HK-2 (cell line): ENCODE measurements around the gene ERCC3.
"Not testable (repeated sequence)": the region's sequence is repeated elsewhere in the genome, so short reads cannot be mapped to it uniquely, and the experiment has no call there.

Experiments
- DNase-seq: peaks from one replicate; pipeline ENCODE4 v3.0.0-alpha.2; 2018; ENCODE audit not compliant: unreplicated experiment

The ERCC3 gene

DNA sequence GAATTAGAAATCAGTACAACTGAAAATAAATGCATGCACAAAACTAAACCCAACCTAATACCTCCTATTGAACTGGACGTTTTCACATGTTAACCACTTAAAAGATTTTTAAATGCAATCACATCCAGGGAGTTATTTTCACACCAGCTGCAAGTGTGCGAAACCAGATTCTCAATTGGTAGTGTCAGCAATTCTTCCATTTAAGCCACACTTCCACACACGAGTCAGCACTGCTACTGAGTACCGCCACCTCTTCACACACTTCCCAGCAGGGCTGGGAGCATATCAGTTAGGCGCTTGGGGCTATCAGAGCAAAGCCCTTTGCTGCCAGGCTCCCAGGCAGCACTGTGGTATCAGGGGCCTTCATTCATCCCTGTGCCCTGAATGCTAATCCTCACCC, 14.2 kb downstream of the ERCC3 start:
- no peak for DNase-seq

DNA sequence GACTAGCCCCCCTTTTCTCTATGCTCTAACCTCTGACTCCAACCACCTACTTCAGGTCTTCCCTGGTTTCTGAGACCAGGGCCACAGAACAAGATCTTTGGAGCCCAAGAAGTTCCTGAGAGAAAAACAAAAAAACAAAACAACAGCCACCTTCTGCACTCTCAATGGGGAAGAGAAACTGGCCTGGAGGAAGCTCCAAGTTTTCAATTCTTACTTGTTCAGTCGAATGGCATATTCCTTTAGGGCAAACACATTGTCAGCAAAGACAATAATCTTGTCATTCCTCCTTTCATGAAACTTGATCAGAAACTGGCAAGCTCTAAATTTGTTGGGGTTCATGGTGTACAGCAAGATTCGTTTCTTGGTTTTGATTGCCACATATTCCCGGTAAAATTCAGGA, 15.0 kb downstream of the ERCC3 start:
- no peak for DNase-seq

DNA sequence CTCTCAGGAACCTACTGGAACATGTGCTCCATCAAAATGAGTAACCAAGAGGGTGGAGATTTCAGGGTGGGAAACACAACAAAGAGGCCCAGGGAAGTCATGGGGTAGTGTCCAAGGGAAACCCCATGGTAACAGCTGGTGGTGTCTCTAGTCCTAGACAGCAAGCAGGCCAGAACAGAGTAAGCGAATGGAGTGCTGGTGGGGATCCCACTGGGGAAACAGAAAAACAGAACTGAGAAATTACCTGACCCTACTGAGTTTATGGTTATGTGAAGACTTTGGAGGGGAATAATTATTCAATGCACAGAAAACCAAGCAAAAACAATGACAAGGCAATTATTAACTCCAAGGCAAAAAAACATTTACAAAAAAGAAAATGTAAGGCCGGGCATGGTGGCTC, 16.9 kb downstream of the ERCC3 start:
- no peak for DNase-seq

DNA sequence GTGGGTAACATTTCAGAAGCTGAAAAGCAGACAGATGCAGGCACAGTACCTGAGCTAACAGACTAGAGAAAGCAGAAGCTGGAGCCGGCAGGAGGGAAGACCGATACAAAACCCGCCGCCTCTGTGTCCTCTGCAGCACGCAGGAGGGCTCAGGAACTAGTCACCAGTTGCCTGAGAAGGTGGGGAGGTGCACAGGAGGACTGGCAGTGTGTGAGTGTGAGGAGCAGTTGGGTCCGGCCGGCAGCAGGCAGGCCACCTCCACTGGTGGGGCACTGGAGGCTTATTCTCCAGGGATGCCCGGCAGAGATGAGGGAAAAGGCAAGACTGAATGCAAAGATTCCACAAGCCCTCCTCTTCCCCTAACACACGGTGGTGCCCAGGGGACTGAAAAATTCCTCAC, 18.2 kb downstream of the ERCC3 start:
- no peak for DNase-seq

DNA sequence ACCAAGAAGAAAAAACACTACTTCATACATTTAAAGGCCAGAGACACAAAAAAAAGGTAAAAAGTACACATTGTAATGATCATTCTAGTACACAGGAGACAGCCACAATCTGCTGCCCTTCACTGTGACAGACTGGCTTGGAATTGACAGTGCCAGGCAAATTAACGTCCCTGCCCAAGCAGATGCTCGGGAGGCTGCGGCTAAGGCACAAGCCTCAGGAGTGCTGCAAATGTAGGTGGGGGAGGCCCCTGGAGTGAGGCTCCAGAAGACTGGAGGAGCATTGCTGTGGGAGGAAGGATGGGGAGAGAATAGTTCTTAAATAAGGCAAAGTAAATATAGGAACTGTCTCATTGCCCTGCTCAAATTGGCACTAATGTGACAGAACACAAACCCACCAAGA, 18.6 kb downstream of the ERCC3 start:
- DNase-seq: no peak

DNA sequence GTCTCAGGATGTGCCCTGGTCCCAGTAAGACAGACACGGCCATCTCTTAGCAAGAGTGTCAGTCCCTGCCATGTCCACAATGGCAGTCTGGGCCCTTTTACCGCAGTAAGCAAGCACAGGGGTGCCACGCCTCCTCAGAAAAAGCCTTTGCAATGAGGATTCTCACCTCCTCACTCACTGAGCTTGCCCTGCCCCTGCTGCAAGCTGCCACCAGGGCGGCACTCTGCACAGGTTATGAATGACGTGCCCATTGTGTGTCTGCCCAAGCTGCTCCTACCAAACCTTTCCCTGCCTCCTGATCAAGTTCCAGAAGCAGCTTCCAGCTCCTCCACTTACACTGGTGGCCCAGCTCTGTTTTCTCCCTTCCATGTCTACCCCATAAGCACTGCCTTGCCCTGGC, 23.3 kb downstream of the ERCC3 start:
- no peak for DNase-seq

DNA sequence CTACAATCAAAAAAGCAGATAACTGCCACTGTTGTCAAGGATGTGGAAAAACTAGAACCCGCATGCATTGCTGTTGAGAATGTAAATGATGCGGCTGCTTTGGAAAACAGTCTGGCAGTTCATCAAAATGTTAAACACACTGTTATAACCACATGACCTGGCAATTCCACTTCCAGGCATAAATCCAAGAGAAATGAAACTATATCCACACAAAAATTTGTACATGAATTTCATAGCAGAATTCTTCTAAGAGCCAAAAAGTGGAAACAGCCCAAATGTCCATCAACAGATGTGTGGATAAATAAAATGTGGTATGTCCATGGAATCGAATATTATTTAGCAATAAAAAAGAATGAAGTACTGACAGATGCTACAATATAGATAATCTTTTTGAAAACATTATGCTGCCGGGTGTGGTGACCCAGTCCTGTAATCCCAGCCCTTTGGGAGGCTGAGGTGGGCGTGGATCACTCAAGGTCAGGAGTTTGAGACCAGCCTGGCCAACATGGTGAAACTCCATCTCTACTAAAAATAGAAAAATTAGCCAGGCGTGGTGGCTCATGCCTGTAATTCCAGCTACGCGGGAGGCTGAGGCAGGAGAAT, 32.0 kb downstream of the ERCC3 start:
- DNase-seq: no peak

DNA sequence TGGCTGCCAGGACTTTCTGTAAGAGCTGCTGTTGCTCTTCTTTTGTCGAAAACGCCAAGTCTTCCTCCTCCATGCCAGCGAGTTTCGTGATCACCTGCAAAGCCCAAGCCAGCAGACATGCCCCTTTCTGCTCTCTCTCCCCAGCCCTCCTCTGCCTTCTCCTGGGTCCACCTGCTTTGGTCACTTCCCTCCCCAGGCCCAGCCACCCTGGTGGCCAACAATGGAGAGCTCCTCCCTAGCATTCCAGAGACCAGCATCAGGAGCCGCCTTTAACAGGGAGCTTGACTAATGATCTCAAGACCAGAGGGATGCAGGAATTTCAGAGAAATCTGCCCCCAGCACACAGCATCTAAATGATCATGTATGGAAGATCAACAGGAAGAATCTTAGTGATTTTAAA, 34.6 kb downstream of the ERCC3 start:
- no peak for DNase-seq

DNA sequence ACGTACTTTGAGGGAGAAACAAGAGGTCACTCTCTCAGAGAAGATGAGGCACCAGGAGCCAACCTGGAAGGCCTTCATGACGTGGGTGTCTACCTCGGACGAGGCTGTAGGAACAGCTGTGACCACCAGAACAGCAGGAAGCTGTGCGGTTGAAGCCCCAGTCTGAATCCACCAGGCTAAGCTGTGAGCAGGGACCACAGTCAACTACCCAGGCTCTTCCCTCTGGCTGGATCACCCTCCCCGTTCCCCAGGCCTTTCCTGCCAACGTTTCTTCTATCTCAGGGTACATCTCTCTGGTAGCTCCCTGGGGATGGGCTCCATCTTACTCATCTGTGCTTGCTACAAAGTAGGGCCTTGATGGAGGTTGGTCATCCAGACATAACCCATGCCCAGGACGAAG, 37.1 kb downstream of the ERCC3 start:
- no peak for DNase-seq

DNA sequence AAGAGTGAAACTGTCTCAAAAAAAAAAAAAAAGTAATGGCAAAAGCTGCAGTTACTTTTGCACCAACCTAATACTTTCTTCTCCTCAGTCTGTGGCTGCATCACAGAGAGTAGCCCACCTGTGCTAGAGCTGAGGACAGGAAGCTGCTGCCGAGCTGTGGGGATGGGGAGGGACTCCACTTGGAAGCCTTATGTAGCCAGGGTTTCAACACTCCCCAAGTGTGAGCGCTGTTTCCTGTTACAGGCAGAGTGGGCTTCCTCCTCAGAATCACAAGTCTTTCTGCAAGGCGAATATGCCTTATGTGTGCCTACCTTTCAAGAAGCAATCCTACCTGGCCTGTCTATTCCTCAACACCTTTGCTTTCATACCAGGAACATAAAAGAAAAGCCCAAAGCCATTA, 37.6 kb downstream of the ERCC3 start:
- DNase-seq: no peak

DNA sequence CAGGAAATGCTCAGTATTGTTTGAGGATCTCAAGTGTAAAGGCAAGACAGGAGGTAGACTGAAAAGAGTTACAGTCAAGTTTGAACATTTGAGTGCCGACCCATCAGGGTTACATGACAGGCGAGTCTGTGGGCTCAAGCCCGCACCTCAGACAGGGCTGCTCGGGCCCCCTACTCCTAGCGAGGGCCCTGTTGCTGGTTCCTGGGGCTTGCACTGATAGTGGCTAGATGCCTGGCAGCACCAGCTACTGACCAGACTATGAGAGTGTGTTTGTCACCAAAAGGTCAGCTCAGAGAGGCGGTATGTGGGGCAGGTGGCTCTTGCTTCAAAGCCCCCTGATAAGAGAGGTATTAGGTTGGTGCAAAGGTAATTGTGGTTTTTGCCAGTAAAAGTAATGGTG, 38.2 kb downstream of the ERCC3 start:
- DNase-seq: no peak

DNA sequence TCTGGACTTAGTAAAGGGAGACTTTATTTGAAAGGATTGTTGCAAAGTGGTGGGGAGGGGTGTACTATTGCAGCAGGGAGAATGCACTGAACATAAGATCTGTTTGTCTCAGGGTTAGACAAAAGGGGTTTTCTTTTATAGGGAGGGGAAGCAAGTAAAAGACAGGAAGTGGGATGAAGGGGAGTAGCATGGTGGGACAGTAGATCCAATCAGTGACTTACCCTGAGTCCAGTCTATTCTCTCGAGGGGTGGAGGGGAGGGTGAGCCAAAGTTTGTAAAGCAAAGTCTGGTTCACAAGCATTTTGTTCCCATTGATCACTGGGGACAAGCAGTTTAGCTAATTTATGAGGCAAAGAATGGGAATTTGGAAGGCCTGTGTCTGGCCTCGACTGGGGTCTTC, 38.8 kb downstream of the ERCC3 start:
- DNase-seq: no peak

DNA sequence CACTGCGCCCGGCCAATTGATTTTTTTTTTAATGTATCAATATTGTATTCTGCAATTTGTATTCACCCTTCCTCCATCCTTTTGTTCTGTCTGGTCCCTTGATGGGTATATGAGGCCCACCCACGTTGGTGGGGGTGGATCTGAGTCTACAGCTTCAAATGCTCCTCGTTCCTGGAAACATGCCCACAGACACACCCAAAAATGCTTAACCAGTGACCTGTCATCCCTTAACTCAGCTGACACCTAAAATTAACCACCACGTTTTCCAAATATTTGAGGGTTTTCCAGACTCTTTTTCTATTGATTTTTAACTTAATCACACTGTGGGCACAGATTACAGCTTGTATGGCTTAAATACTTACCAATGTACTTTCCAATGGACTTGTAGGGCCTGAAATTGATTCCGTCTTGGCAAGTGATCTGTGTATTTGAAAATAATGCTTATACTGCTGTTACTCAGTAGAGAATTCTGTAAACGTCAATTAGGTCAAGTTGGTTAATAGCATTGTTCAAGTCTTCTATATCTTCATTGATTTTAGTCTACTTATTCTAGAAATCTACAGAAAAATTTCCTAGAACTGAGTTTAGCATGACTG, 39.5 kb downstream of the ERCC3 start:
- peak; percentile 10 for DNase-seq

DNA sequence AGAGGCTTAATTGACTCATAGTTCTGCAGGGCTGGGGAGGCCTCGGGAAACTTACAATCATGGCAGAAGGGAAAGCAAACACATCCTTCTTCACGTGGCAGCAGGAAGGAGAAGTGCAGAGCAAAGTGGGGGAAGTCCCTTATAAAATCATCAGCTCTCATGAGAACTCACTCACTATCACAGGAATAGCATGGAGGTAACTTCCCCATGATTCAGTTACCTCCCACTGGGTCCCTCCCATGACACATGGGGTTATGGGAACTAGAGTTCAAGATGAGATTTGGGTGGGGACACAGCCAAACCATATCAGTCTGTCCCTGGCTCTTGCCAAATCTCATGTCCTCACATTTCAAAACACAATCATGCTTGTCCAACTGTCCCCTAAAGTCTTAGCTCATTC, 52.8 kb downstream of the ERCC3 start:
- DNase-seq: not testable (repeated sequence)

DNA sequence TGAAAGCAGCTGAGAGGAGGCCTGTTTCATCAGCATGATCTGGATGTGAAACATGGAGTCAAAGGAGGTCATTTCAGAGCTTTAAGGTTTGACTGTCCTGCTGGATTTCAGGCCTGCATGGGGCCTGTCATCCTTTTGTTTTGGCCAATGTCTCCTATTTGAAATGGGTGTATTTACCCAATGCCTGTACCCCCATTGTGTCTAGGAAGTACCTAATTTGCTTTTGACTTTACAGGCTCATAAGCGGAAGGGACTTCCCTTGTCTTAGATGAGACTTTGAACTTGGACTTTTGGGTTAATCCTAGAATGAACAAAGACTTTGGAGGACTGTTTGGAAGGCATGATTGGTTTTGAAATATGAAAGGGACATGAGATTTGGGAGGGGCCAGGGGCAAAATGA, 54.5 kb downstream of the ERCC3 start:
- no peak for DNase-seq

DNA sequence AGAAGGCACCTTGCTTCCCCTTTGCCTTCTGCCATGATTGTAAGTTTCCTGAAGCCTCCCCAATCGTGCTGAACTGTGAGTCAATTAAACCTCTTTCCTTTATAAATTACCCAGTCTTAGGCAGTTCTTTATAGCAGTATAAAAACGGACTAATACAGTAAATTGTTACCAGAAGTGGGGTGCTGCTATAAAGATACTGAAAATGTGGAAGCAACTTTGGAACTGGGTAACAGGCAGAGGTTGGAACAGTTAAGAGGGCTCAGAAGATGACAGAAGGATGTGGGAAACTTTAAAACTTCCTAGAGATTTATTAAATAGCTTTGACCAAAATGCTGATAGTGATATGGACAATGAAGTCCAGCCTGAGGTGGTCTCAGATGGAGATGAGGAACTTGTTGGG, 56.2 kb downstream of the ERCC3 start:
- DNase-seq: not testable (repeated sequence)

DNA sequence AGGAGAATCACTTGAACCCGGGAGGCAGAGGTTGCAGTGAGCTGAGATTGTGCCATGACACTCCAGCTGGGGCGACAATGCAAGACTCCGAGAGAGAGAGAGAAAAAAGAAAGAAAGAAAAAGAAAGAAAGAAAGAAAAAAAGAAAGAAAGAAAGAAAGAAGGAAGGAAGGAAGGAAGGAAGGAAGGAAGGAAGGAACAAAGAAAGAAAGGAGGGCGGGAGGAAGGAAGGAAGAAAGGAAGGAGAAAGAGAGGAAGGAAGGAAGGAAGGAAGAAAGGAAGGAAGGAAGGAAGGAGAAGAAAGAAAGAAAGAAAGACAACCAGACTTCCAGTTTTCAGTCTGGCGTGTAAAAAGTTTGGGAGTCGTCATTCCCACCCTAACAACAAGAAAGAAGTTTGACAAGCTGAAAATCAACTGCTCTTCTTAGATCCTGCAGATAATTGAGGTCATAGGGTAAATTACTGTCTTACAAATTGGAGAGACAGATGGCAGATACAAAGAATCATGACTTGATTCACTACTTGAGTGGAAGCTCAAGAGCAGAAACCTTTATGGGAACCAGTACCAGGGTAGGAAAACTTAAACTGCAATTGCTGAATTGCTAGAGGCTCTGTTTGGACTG, 58.8 kb downstream of the ERCC3 start:
- DNase-seq: no peak

DNA sequence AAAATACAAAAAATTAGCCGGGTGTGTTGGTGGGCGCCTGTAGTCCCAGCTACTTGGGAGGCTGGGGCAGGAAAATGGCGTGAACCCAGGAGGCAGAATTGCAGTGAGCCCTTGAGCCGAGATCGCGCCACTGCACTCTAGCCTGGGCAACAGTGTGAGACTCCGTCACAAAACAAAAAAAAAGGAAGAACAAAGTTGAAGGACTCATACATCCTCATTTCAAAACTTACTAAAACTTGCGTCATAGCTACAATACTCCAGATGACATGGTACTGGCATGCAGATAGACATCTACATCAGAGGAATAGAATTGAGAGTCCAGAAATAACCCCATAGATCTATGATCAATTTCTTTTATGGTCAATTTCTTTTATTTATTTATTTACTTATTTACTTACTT, 60.2 kb downstream of the ERCC3 start:
- no peak for DNase-seq

DNA sequence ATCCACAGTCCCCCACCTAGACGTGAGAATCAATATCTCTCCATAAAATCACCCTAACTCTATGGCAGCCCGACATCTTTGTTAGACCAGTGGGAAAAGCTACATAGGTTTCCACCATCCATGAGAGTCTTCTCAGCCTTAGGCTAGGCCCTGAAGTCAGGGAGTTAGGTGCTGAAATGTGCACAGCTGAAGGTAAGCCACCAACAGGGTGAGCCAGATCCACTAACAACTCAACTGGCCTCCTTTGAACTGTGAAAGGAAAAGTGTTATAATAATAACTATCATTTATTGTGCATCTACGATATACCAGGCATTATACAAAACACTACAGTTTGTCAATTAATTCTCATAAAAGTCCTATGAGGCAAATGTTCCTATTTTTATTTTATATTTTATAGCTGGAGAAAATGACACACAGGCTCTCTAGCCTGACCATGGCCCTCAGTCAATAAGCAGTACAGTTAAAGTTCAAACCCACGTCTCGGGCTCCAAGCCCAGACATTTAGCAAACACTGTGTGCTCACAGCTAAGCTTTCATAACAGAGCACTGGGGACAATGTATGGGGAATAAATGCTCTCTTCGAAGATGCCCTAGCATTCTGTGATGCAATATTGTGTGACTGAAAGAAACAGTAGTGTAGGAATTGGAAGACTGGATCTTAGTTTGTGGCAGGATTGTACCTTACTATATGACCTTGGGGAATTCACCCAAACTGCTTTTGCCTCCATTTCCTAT, 62.6 kb downstream of the ERCC3 start:
- DNase-seq: no peak

DNA sequence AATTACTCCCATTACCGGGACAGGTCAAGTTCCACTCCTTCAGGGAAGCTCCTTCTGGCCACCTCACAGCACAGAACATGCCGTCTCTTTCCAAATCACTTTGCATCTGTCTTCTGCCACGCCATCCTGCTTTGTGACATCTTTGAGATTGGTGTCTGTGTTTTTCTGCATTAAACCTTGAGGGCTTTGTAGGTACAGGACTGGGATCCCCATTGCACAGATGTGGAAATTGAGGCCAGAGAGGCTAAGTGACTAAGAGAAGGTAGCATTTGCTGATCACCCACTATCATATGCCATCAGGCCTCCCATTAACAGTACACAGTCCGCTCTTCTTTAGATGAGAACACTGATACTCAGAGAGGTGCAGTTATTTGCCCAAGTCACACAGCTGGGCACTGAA, 64.4 kb downstream of the ERCC3 start:
- no peak for DNase-seq

DNA sequence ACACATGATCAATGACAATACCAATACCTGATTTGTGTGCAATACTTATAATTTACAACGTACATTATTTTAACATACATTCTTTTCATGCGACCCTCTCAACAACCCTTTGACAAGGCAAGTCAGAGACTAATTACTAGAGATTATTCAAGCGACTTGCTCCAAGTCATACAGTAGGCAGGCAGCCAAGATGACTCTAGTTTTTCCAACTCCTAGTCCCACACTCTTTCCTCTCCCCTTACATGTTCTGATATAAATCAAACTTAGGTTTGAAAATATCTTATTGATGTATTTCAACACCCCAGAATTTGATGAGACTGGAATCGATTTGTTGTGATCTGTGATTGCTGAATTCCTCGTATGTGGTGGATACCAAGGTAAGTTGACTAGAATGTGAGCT, 65.8 kb downstream of the ERCC3 start:
- DNase-seq: no peak

DNA sequence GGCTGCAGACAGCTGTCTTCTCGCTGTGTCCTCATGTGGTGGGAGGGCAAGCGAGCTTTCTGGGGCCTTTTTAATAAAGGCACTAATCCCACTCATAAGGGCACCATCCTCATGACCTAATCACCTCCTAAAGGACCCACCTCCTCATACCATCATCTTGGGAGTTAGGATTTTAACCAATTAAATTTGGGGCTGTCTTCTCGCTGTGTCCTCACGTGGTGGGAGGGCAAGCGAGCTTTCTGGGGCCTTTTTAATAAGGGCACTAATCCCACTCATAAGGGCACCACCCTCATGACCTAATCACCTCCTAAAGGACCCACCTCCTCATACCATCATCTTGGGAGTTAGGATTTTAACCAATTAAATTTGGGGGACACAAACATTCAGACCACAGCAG, 66.7 kb downstream of the ERCC3 start:
- not testable (repeated sequence) for DNase-seq
